ENCODE results near the gene GPR18. TPM values are rescaled to one million over a fixed set of nuclear protein-coding genes. Genes with fewer than 3 reads are reported as not detected.
"Not testable (repeated sequence)": the region's sequence is repeated elsewhere in the genome, so short reads cannot be mapped to it uniquely, and the experiment has no call there.

Gene GPR18
- total and polyA plus RNA-seq, 7 donors, result 0.01 to 0.27 TPM; not detected in 5

- DNase-seq (no peak), ATAC-seq (no peak)
- TF ChIP-seq CTCF (IDR thresholded peaks at IDR 0.05), result no peak
- intact Hi-C loops (cut with DNase I), result loop anchor here in 1 of 2 donors (5.0 kb wide), 1 partner anchor 39 kb away; no protein-coding TSS in a partner anchor
- no peaks in the 10 kb centered on the region for H3K4me1 ChIP-seq
- H3K4me3 ChIP-seq, result no peak overlapping the region
- 95 to 100% (median 98%) methylated on average over 1 of the region's 1 CpG for WGBS, 3 donors
- no peak overlapping the region for H3K27ac ChIP-seq
- peaks cover 3 to 50% of the 10 kb centered on the region in 2 donors for H3K36me3 ChIP-seq (ENCODE audit: insufficient read depth in 1 of 2, low read depth in 1 of 2)
- no peaks in the 10 kb centered on the region for H3K27me3 ChIP-seq (ENCODE audit: insufficient read depth in 3 of 3, low read length in 2 of 3)
- no peaks in the 10 kb centered on the region for H3K9me3 ChIP-seq
These were observed 12.1 kb downstream of the GPR18 start for GRCh38 chr13:99246100-99246499.

- peaks cover 0 to 32% of the 10 kb centered on the region in 2 donors for H3K36me3 ChIP-seq (ENCODE audit: insufficient read depth in 1 of 2, low read depth in 1 of 2)
- H3K27me3 ChIP-seq (ENCODE audit: insufficient read depth in 3 of 3, low read length in 2 of 3), result no peaks in the 10 kb centered on the region
- no peak overlapping the region for H3K4me3 ChIP-seq
- H3K27ac ChIP-seq, result no peak overlapping the region
- no peak for DNase-seq
- H3K4me1 ChIP-seq, result peaks cover 6% of the 10 kb centered on the region
- WGBS, 3 donors, result 65 to 80% (median 72%) methylated on average over 8 of the region's 8 CpGs
- ATAC-seq, result no peak
- no peak for TF ChIP-seq CTCF (IDR thresholded peaks at IDR 0.05)
- intact Hi-C loops (cut with DNase I), result no loop called here
- no peaks in the 10 kb centered on the region for H3K9me3 ChIP-seq
These were observed 20.1 kb downstream of the GPR18 start for GRCh38 chr13:99237981-99238662.

GRCh38 chr13:99231721-99232120, 26.5 kb downstream of the GPR18 start:
- Histone ChIP-seq H3K27ac (peak overlapping the region; percentile 83), H3K4me1 (peaks cover 62% of the 10 kb centered on the region), H3K4me3 (no peak overlapping the region), H3K36me3 (ENCODE audit: insufficient read depth in 1 of 2, low read depth in 1 of 2) (no peaks in the 10 kb centered on the region), H3K27me3 (ENCODE audit: insufficient read depth in 3 of 3, low read length in 2 of 3) (no peaks in the 10 kb centered on the region), H3K9me3 (no peaks in the 10 kb centered on the region)
- 15 to 38% (median 23%) methylated on average over 1 of the region's 1 CpG for WGBS, 3 donors
- intact Hi-C loops (cut with DNase I), result no loop called here
- ATAC-seq (peak; percentile 70 to 75 (median 74)), DNase-seq (no peak)
- TF ChIP-seq CTCF (IDR thresholded peaks at IDR 0.05), result no peak

GRCh38 chr13:99230991-99231390, 27.2 kb downstream of the GPR18 start:
- WGBS, 3 donors, result 83 to 89% (median 88%) methylated on average over 3 of the region's 3 CpGs

GRCh38 chr13:99230588-99230987, 27.6 kb downstream of the GPR18 start:
- H3K36me3 ChIP-seq (ENCODE audit: insufficient read depth in 1 of 2, low read depth in 1 of 2); H3K9me3 ChIP-seq; H3K27me3 ChIP-seq (ENCODE audit: insufficient read depth in 3 of 3, low read length in 2 of 3); H3K4me3 ChIP-seq; DNase-seq; intact Hi-C loops (cut with DNase I): not testable (repeated sequence)
- Histone ChIP-seq H3K4me1 (peaks cover 62% of the 10 kb centered on the region), H3K27ac (peak overlapping the region; percentile 83)
- ATAC-seq, result peak in 2 of 4 donors; percentile 29 to 50
- 85 to 92% (median 85%) methylated on average over 12 of the region's 12 CpGs for WGBS, 3 donors

More at GRCh38 chr13:99230991-99231390, 27.2 kb downstream of the GPR18 start:
- no peaks in the 10 kb centered on the region for H3K27me3 ChIP-seq (ENCODE audit: insufficient read depth in 3 of 3, low read length in 2 of 3)
- TF ChIP-seq CTCF (IDR thresholded peaks at IDR 0.05), result no peak
- peaks cover 62% of the 10 kb centered on the region for H3K4me1 ChIP-seq
- H3K27ac ChIP-seq, result peak overlapping the region; percentile 83
- no peak overlapping the region for H3K4me3 ChIP-seq
- intact Hi-C loops (cut with DNase I), result no loop called here
- no peaks in the 10 kb centered on the region for H3K9me3 ChIP-seq
- DNase-seq (no peak), ATAC-seq (no peak)
- no peaks in the 10 kb centered on the region for H3K36me3 ChIP-seq (ENCODE audit: insufficient read depth in 1 of 2, low read depth in 1 of 2)
